ENCODE results near the gene IL17A. TPM values are rescaled to one million over a fixed set of nuclear protein-coding genes. Genes with fewer than 3 reads are reported as not detected.

Gene IL17A
- total RNA-seq, 1 experiment from 2014 or later, result not detected

DNA sequence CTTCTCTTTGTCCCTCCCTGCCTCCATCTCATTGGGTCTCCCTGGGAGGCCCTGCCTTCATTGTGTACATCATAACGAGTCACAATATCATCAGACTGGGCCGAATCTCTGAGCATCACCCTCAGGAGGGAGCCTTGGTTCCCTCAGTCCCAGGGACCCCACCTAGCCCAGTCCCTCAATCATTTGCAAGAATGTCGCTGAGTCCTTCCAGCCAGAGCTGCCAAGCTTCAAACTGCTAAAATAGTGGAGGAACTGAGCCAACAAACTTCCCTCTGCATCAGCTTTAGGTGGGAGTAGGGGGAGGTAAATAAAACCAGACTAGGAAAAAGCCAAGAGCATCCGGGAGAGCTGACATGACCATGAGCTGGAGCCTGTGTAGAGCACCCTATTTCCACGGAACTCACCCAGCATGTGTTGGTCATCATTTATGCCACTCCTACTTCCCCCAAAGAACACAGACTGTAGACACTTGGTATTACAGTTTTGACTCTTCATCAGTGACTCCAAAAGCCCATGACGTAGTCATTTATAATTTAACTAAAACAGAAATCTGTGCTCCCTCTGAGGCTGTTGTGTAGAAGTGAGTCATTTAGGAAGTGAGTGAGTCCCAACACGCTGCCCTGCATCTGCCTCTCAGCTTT lies 28.8 kb upstream of the IL17A start:
- POLR2A ChIA-PET (ENCODE audit: unreplicated experiment), result no interaction called here
- no peaks in the 10 kb centered on the region for H3K9me2 ChIP-seq (ENCODE audit: insufficient read depth)
- intact Hi-C loops (cut with micrococcal nuclease; ENCODE audit: unreplicated experiment), result no loop called here
- no peak overlapping the region for H3K4me2 ChIP-seq
- H2AFZ ChIP-seq, result no peak overlapping the region
- BruUV-seq (replicated peaks), result no TSS peak
- peaks cover 3% of the 10 kb centered on the region; the same call in 1 of the 2 replicates for H3K4me1 ChIP-seq (replicated peaks; ENCODE audit: insufficient read depth)
- H4K20me1 ChIP-seq (ENCODE audit: insufficient read depth), result no peaks in the 10 kb centered on the region
- H3F3A ChIP-seq (ENCODE audit: insufficient read depth, low read depth), result no peaks in the 10 kb centered on the region
- DNase-seq, result no peak
- no peaks in the 10 kb centered on the region for H3K79me2 ChIP-seq (ENCODE audit: low read depth)
- H3K36me3 ChIP-seq (ENCODE audit: low read depth), result no peaks in the 10 kb centered on the region
- H3K4me3 ChIP-seq, result no peak overlapping the region
- H3K27me3 ChIP-seq (ENCODE audit: insufficient read depth, low read depth), result no peaks in the 10 kb centered on the region
- H3K27ac ChIP-seq, result no peak overlapping the region
- H3K9me3 ChIP-seq (ENCODE audit: insufficient read depth, low read depth), result 0 out of 2 replicates have a peak, but pooled peaks cover 4% of the 10 kb centered on the region
- TF ChIP-seq, protein P1, sequence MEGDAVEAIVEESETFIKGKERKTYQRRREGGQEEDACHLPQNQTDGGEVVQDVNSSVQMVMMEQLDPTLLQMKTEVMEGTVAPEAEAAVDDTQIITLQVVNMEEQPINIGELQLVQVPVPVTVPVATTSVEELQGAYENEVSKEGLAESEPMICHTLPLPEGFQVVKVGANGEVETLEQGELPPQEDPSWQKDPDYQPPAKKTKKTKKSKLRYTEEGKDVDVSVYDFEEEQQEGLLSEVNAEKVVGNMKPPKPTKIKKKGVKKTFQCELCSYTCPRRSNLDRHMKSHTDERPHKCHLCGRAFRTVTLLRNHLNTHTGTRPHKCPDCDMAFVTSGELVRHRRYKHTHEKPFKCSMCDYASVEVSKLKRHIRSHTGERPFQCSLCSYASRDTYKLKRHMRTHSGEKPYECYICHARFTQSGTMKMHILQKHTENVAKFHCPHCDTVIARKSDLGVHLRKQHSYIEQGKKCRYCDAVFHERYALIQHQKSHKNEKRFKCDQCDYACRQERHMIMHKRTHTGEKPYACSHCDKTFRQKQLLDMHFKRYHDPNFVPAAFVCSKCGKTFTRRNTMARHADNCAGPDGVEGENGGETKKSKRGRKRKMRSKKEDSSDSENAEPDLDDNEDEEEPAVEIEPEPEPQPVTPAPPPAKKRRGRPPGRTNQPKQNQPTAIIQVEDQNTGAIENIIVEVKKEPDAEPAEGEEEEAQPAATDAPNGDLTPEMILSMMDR (conservative IDR thresholded peaks at IDR 0.05), result no peak
- CTCF ChIA-PET, result no interaction called here

DNA sequence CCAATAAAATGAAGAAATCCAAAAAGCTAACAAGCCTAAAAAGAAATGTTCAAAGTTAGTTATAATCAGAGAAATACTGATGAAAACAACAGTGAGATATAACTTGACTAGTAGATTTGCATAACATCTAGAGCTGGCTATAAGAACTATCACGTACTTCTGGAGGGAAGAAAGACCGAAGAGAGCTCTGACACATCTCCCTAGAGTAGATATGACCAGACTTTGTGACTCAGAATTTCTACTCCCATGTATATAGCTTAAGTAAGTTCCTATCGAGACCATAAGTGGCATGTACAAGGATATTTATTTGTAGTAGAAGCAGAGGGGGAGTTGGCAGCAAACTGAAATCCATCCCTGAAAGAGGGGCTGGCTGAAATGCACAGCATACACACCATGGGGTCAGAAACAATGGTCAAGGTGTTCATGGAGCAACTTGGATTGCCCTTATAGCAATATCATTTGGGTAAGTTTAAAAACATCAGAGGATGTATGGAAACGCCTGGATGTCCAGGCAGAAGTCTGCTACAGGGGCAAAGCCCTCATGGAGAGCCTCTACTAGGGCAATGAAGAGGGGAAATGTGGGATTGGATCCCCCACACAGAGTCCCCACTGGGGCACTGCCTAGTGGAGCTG lies 25.6 kb upstream of the IL17A start:
- 0 out of 2 replicates have a peak, but pooled peaks cover 4% of the 10 kb centered on the region for H3K9me3 ChIP-seq (ENCODE audit: insufficient read depth, low read depth)
- TF ChIP-seq EZH2 (IDR thresholded peaks at IDR 0.05; ENCODE audit: low read depth), result no peak
- TF ChIP-seq, protein P1 (conservative IDR thresholded peaks at IDR 0.05), result no peak
- H3K4me3 ChIP-seq, result no peak overlapping the region
- H3K4me2 ChIP-seq, result no peak overlapping the region
- no peaks in the 10 kb centered on the region for H4K20me1 ChIP-seq (ENCODE audit: insufficient read depth)
- ChIA-PET CTCF (no interaction called here), POLR2A (ENCODE audit: unreplicated experiment) (no interaction called here)
- no TSS peak for BruUV-seq (replicated peaks)
- no peaks in the 10 kb centered on the region for H3K36me3 ChIP-seq (ENCODE audit: low read depth)
- no peak overlapping the region for H2AFZ ChIP-seq
- H3K27me3 ChIP-seq (ENCODE audit: insufficient read depth, low read depth), result no peaks in the 10 kb centered on the region
- no peaks in the 10 kb centered on the region for H3K79me2 ChIP-seq (ENCODE audit: low read depth)
- intact Hi-C loops (cut with micrococcal nuclease; ENCODE audit: unreplicated experiment), result no loop called here
- H3K4me1 ChIP-seq (replicated peaks; ENCODE audit: insufficient read depth), result no peaks in the 10 kb centered on the region; the same call in 1 of the 2 replicates
- no peaks in the 10 kb centered on the region for H3K9me2 ChIP-seq (ENCODE audit: insufficient read depth)
- H3K27ac ChIP-seq, result no peak overlapping the region
- DNase-seq, result no peak
- no peaks in the 10 kb centered on the region for H3F3A ChIP-seq (ENCODE audit: insufficient read depth, low read depth)

DNA sequence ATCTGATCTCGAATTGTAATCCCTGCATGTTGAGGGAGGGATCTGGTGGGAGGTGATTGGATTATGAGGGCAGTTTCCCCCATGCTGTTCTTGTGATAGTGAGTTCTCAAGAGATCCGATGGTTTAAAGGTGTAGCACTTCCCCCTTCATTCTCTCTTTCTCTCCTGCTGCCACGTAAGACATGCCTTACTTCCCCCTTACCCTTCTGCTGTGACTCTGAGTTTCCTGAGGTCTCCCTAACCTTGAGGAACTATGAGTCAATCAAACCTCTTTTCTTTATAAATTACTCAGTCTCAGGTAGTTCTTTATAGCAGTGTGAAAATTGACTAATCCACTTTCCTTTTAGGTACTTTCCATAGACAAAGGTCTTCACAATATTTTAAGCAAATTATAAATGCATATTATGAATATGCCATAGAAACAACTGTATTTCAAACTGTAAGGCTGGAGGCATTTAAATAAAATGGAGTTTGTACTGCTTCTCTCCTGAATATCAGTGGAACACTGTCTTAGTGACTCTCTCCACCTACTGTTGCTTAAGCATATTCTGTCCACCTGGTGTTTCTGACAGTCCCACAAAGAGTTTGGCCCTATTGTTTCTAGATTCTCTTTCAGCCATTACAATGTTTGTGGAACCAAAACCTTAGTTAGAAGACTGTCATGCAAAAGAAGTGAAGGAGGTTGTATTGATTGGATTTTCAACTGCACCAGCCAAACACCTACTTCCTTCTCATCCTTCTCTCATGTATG lies 24.3 kb upstream of the IL17A start:
- no peaks in the 10 kb centered on the region for H3K4me1 ChIP-seq (replicated peaks; ENCODE audit: insufficient read depth)
- no peak overlapping the region for H3K27ac ChIP-seq
- no peak for DNase-seq
- no peak overlapping the region for H2AFZ ChIP-seq
- ChIA-PET POLR2A (ENCODE audit: unreplicated experiment) (no interaction called here), CTCF (no interaction called here)
- 0 out of 2 replicates have a peak, but pooled peaks cover 4% of the 10 kb centered on the region for H3K9me3 ChIP-seq (ENCODE audit: insufficient read depth, low read depth)
- no peaks in the 10 kb centered on the region for H3F3A ChIP-seq (ENCODE audit: insufficient read depth, low read depth)
- TF ChIP-seq, protein P1 (conservative IDR thresholded peaks at IDR 0.05), result no peak
- TF ChIP-seq EZH2 (IDR thresholded peaks at IDR 0.05; ENCODE audit: low read depth), result no peak
- no peaks in the 10 kb centered on the region for H3K36me3 ChIP-seq (ENCODE audit: low read depth)
- H3K79me2 ChIP-seq (ENCODE audit: low read depth), result no peaks in the 10 kb centered on the region
- H3K9me2 ChIP-seq (ENCODE audit: insufficient read depth), result no peaks in the 10 kb centered on the region
- H3K4me2 ChIP-seq, result no peak overlapping the region
- no peak overlapping the region for H3K4me3 ChIP-seq
- intact Hi-C loops (cut with micrococcal nuclease; ENCODE audit: unreplicated experiment), result loop anchor here (2.0 kb wide), 4 partner anchors 101 to 1323 kb away; no protein-coding TSS in a partner anchor
- BruUV-seq (replicated peaks), result no TSS peak
- H4K20me1 ChIP-seq (ENCODE audit: insufficient read depth), result no peaks in the 10 kb centered on the region
- H3K27me3 ChIP-seq (ENCODE audit: insufficient read depth, low read depth), result no peaks in the 10 kb centered on the region
